ENCODE measurements around the gene PRKD3. TPM values are rescaled to one million over a fixed set of nuclear protein-coding genes. Genes with fewer than 3 reads are reported as not detected.

Gene PRKD3
- total and polyA plus RNA-seq, 2 of the 13 experiments (the other 11 are each of a cell fraction or from before 2014, with no cell fraction given) = 11.6 to 38.4 TPM

GRCh38 chr2:37323781-37324535 is 675 bp downstream of the PRKD3 start (continued):
- TF ChIP-seq GABPA (IDR thresholded peaks at IDR 0.05; ENCODE audit: low read depth, low read length) (no peak), GABPA (CRISPR knock-in tag; IDR thresholded peaks at IDR 0.05; ENCODE audit: low read depth) (no peak), SOX13 (IDR thresholded peaks at IDR 0.05) (no peak), SOX13 (CRISPR knock-in tag; conservative IDR thresholded peaks at IDR 0.05 in 1 of 2, IDR thresholded peaks at IDR 0.05 in 1 of 2) (no peak), ZNF205 (CRISPR knock-in tag; IDR thresholded peaks at IDR 0.05) (0 out of 2 replicates have a peak, but pooled peaks have one; percentile 21), NRL (CRISPR knock-in tag; IDR thresholded peaks at IDR 0.05; ENCODE audit: borderline replicate concordance) (no peak), SPEN (CRISPR knock-in tag; IDR thresholded peaks at IDR 0.05; ENCODE audit: low read depth) (peak; percentile 17; the same call in 1 of the 2 replicates), SAP130 (CRISPR knock-in tag; IDR thresholded peaks at IDR 0.05; ENCODE audit: low read depth) (peak; percentile 51), ZNF350 (CRISPR knock-in tag; IDR thresholded peaks at IDR 0.05; ENCODE audit: borderline replicate concordance, low read depth) (peak; percentile 39; the same call in 1 of the 2 replicates), PLRG1 (conservative IDR thresholded peaks at IDR 0.05) (no peak), ZKSCAN5 (CRISPR knock-in tag; IDR thresholded peaks at IDR 0.05) (no peak), NCOA5 (CRISPR knock-in tag; IDR thresholded peaks at IDR 0.05) (no peak), CREBL2 (CRISPR knock-in tag; IDR thresholded peaks at IDR 0.05; ENCODE audit: borderline replicate concordance) (no peak), MIER3 (CRISPR knock-in tag; IDR thresholded peaks at IDR 0.05; ENCODE audit: borderline replicate concordance) (no peak)
- TF ChIP-seq, protein P1, sequence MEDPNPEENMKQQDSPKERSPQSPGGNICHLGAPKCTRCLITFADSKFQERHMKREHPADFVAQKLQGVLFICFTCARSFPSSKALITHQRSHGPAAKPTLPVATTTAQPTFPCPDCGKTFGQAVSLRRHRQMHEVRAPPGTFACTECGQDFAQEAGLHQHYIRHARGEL (CRISPR knock-in tag; IDR thresholded peaks at IDR 0.05) = no peak
- TF ChIP-seq, protein P2, sequence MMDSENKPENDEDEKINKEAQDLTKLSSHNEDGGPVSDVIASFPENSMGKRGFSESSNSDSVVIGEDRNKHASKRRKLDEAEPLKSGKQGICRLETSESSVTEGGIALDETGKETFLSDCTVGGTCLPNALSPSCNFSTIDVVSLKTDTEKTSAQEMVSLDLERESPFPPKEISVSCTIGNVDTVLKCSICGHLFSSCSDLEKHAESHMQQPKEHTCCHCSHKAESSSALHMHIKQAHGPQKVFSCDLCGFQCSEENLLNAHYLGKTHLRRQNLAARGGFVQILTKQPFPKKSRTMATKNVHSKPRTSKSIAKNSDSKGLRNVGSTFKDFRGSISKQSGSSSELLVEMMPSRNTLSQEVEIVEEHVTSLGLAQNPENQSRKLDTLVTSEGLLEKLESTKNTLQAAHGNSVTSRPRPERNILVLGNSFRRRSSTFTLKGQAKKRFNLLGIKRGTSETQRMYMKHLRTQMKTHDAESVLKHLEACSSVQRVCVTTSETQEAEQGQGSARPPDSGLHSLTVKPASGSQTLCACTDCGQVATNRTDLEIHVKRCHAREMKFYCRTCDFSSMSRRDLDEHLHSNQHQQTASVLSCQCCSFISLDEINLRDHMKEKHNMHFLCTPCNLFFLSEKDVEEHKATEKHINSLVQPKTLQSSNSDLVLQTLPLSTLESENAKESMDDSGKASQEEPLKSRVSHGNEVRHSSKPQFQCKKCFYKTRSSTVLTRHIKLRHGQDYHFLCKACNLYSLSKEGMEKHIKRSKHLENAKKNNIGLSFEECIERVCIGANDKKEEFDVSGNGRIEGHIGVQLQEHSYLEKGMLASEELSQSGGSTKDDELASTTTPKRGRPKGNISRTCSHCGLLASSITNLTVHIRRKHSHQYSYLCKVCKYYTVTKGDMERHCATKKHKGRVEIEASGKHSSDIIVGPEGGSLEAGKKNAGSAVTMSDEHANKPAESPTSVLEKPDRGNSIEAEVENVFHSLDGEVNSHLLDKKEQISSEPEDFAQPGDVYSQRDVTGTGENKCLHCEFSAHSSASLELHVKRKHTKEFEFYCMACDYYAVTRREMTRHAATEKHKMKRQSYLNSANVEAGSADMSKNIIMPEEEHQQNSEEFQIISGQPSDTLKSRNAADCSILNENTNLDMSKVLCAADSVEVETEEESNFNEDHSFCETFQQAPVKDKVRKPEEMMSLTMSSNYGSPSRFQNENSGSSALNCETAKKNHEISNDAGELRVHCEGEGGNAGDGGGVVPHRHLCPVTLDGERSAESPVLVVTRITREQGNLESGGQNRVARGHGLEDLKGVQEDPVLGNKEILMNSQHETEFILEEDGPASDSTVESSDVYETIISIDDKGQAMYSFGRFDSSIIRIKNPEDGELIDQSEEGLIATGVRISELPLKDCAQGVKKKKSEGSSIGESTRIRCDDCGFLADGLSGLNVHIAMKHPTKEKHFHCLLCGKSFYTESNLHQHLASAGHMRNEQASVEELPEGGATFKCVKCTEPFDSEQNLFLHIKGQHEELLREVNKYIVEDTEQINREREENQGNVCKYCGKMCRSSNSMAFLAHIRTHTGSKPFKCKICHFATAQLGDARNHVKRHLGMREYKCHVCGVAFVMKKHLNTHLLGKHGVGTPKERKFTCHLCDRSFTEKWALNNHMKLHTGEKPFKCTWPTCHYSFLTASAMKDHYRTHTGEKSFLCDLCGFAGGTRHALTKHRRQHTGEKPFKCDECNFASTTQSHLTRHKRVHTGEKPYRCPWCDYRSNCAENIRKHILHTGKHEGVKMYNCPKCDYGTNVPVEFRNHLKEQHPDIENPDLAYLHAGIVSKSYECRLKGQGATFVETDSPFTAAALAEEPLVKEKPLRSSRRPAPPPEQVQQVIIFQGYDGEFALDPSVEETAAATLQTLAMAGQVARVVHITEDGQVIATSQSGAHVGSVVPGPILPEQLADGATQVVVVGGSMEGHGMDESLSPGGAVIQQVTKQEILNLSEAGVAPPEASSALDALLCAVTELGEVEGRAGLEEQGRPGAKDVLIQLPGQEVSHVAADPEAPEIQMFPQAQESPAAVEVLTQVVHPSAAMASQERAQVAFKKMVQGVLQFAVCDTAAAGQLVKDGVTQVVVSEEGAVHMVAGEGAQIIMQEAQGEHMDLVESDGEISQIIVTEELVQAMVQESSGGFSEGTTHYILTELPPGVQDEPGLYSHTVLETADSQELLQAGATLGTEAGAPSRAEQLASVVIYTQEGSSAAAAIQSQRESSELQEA (CRISPR knock-in tag; IDR thresholded peaks at IDR 0.05; ENCODE audit: not compliant biosample characterization) = no peak
- TF ChIP-seq, protein P3, sequence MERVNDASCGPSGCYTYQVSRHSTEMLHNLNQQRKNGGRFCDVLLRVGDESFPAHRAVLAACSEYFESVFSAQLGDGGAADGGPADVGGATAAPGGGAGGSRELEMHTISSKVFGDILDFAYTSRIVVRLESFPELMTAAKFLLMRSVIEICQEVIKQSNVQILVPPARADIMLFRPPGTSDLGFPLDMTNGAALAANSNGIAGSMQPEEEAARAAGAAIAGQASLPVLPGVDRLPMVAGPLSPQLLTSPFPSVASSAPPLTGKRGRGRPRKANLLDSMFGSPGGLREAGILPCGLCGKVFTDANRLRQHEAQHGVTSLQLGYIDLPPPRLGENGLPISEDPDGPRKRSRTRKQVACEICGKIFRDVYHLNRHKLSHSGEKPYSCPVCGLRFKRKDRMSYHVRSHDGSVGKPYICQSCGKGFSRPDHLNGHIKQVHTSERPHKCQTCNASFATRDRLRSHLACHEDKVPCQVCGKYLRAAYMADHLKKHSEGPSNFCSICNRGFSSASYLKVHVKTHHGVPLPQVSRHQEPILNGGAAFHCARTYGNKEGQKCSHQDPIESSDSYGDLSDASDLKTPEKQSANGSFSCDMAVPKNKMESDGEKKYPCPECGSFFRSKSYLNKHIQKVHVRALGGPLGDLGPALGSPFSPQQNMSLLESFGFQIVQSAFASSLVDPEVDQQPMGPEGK (CRISPR knock-in tag; IDR thresholded peaks at IDR 0.05) = peak; percentile 20; the same call in 1 of the 2 replicates
